HG02870 (cell line): ENCODE data around the gene CHMP6.

Experiments
- ATAC-seq: cut with Tn5 transposase; IDR thresholded peaks from one replicate; pipeline ENCODE4 v1.9.1; 2021; ENCODE audit warnings: mild to moderate bottlenecking, moderate library complexity; ENCODE audit not compliant: unreplicated experiment

The CHMP6 gene

GRCh38 chr17:80956321-80957190 lies 35.1 kb upstream of the CHMP6 start:
- no peak for ATAC-seq

GRCh38 chr17:80957461-80957941 lies 34.1 kb upstream of the CHMP6 start:
- ATAC-seq, result no peak

DNA sequence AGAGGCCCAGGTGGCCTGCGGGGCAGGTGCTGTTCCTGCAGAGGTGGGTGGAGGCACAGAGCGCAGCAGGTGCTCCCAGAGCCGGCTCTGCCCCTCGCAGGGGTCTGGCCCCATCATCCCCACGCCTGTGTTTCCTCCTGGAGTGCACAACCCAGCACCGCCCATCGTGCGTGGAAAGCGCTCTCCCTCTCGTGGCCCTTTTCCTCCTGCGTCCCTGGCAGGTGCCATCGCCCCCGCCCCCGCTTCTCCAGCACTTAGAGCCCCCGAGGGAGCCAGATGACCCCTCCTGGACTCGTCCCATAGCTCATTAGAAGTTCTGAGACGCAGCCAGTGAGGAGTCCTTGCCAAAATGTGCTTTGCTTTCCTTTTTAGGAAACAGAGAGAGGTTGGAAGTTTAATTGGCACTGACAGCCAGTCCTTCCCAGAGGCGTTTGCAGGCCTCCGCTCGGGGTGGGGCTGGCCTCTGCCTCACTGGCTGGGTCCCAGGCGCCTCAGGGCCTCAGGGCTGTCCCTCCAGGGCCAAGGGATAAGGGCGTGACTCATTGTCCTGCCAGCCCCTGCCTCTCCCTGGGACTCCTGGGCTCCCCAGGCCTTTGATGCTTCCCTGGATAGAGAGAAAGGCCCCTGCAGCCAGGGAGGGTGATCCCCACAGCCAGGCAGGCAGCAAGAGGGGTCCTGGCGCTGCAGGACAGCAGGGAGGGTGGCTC lies 32.2 kb upstream of the CHMP6 start:
- no peak for ATAC-seq

DNA sequence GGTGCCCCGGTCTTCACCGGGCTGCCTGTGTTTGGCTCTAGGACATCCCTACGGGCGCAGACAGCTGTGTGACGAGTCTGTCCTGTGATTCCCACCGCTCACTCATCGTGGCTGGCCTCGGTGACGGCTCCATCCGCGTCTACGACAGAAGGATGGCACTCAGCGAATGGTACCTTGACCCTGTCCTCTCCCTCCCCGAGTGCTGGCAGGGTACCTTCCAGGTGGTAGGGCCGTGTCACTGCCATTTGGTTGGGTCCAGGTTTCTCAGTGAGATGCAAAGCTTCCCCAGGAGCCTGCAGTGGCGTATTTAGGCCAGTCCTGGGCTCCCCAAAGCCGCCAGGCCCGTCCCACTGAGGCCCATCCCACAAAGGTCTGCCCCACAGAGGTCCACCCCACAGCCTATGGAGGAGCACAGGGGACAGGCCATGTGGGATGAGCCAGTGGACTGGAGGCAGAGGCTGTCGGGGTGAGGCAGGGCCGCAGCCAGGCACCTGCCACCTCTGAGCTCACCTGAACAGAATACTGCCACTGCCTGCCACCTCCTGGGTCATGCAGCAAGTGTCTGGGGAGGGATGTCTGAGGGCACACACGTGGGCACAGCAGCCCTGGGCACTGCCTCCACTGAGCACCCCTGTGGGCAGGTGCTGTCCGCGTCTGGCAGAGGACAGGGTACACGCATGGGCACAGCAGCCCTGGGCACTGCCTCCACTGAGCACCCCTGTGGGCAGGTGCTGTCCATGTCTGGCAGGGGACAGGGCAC lies 31.4 kb upstream of the CHMP6 start:
- ATAC-seq, result no peak

- no peak for ATAC-seq
Measured at GRCh38 chr17:80960797-80961452, 30.7 kb upstream of the CHMP6 start.

DNA sequence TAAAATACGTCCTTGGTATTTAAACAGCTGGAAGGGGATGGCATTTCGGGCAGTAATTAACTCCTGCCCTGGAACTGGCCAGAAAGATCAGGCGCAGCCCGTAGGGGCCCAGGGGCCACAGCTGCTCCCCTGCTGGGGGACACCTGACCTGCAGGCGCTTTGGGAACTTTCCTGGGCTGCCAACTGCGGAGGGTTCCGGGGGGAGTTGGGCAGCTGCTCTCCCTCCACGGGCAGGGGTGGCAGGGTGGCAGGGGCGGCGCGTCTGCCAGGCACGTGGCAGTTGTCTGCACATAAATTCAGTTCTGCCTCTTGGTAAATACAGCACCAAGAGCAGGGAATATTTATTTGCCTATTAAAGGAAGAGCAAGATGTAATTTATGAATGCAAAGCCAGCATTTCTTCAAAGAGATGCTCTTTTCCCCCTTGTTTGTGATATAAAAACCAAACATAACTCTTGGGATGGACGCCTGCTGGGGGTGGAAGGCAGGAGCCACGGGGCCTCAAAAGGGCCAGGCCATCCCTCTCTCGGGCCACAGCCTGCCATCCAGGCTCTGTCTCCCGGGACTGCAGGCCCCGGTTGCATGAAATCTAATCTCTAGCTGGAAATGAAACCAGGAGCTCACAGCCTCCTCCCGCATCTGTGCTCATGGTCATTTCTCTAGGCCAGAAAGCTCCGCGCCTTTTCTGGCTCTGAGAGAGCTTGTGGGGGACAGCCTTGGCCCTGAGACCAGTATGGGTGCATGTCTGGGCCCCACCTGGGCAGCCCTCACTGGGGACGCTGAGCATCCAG lies 29.9 kb upstream of the CHMP6 start:
- ATAC-seq, result no peak

- no peak for ATAC-seq
Measured at GRCh38 chr17:80962356-80963329, 29.0 kb upstream of the CHMP6 start.

- ATAC-seq, result no peak
Measured at GRCh38 chr17:80963812-80964543, 27.7 kb upstream of the CHMP6 start.

GRCh38 chr17:80964544-80964856 lies 27.1 kb upstream of the CHMP6 start:
- ATAC-seq, result no peak

GRCh38 chr17:80964859-80965580 lies 26.6 kb upstream of the CHMP6 start:
- ATAC-seq, result no peak

GRCh38 chr17:80965606-80966005 lies 26.0 kb upstream of the CHMP6 start:
- ATAC-seq, result no peak

DNA sequence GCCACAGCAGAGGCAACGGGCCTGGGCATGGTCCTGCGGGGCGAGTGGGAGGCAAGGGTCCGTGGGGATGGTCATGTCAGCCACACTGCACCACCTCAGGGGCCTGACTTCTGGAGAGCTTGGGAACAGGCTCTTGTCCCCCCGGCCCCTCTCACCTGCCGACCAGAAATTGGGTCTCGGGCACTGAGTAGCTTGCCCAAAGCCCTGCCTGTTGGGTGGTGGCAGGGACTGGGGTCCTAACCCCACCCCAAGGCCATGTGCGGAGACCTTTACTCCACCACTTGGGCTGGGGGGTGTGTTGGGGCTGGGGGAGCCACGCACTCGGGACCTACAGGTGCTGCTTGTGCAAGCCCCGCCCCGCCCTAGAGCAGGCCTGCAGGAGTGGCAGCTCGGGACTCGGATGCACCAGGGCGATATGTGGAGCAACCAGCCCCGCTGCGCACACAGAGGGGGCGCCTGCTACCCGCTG lies 24.2 kb upstream of the CHMP6 start:
- no peak for ATAC-seq

GRCh38 chr17:80968602-80969029 lies 23.0 kb upstream of the CHMP6 start:
- no peak for ATAC-seq

DNA sequence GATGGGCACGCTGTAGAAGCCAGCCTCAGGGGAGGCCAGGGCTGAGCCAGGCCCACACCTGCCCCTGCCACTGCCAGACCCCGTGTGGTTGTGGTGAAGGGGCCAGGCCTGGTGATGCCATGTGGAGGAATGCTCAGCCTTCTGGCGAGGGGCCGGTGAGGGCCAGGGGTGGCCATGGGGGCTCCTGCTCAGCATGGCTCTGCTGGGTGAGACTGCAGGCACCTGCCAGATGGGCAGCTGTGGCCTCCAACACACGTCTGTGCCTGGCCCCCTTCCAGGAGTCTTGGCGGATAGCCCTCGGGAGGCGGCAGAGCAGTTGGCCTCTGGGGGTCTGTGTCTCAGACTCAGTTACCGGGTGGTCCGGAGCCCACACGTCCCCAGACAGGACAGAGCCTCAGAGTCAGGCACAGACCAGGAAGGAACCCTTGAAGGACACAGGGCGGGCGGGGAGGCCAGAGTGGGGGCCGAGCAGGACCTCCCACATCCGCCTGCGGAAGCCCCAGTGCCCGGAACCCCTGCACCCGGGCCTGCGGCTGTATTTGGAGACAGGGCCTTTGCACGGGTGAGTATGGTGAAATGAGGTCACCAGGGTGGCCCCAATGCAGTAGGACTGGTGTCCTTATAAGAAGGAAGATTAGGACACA lies 22.5 kb upstream of the CHMP6 start:
- ATAC-seq, result no peak

- no peak for ATAC-seq
Measured at GRCh38 chr17:80969674-80970043, 22.0 kb upstream of the CHMP6 start.

DNA sequence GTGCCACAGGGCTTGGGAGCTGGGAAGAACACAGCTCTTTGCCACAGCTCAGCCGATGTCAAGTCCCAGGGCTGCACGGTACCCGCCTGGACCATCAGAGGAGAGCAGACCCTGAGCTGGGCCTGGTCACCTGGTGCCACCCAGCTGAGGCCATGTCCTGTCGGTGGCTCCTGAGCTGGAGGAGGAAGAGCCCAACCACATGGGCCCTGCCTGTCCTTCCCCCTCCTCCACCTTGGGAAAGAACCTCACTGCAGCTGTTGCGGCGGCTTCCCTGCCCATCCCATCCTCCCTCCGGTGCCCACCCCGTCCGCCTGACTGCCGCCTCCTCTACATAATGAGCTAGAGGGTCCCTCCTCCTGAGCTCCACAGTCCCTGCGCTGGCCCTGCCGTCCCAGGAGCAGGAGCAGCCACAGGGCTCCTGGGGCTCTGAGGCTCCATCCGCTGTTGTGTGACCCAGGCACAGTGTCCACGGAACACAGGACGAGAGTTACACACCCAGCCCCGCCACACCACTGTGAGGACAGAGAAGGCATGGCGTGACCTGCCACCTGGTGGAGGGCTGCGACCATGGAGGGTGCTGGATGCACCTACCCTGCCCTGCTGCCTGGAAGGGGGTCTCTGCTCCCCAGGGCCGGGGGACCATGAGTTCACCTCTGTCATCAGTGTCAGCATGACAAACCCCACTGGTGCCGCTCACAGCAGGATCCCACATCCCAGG lies 21.4 kb upstream of the CHMP6 start:
- no peak for ATAC-seq
